Liver (tissue), 9 donors: ENCODE results near the gene MIEN1. TPM values are rescaled to one million over a fixed set of nuclear protein-coding genes. Genes with fewer than 3 reads are reported as not detected.

ENCODE experiments used
- DNase-seq: peaks from one replicate; pipeline ENCODE4 v3.0.0-alpha.2; 2017; ENCODE audit warnings: low spot score
- H3K27ac ChIP-seq, 2 donors: one replicate each; pipeline ENCODE4 v1.7.0; 2013; ENCODE audit warnings: inconsistent platforms in 2 of 2, low read length in 2 of 2, control low read depth in 1 of 2, low read depth in 1 of 2, mild to moderate bottlenecking in 1 of 2
- H3K27me3 ChIP-seq, 4 donors: one replicate each; pipeline versions ENCODE4 v1.6.1 to v1.7.0; 2013; ENCODE audit warnings: low read length in 3 of 4, inconsistent platforms in 1 of 4, mild to moderate bottlenecking in 1 of 4, moderate library complexity in 1 of 4; ENCODE audit not compliant: control insufficient read depth in 4 of 4, insufficient read depth in 4 of 4
- H3K36me3 ChIP-seq, 4 donors: one replicate each; pipeline versions ENCODE4 v1.6.1 to v1.7.0; 2013; ENCODE audit warnings: low read length in 3 of 4, mild to moderate bottlenecking in 3 of 4, low read depth in 1 of 4, moderate library complexity in 1 of 4; ENCODE audit not compliant: control insufficient read depth in 4 of 4, insufficient read depth in 3 of 4
- H3K4me1 ChIP-seq, 4 donors: one replicate each; pipeline versions ENCODE4 v1.6.1 to v1.7.0; 2013; ENCODE audit warnings: low read length in 3 of 4, mild to moderate bottlenecking in 3 of 4, moderate library complexity in 1 of 4; ENCODE audit not compliant: control insufficient read depth in 4 of 4, insufficient read depth in 4 of 4
- H3K4me3 ChIP-seq, 3 donors: one replicate each; pipeline versions ENCODE4 v1.6.1 to v1.7.0; 2013; ENCODE audit warnings: low read length in 3 of 3, control low read depth in 1 of 3, low read depth in 1 of 3, mild to moderate bottlenecking in 1 of 3
- H3K9ac ChIP-seq, 2 donors: one replicate each; pipeline ENCODE4 v1.7.0; 2013; ENCODE audit warnings: low read length in 2 of 2, mild to moderate bottlenecking in 2 of 2, moderate library complexity in 2 of 2, control low read depth in 1 of 2, low read depth in 1 of 2
- H3K9me3 ChIP-seq, 4 donors: one replicate each; pipeline versions ENCODE4 v1.6.1 to v1.7.0; 2013; ENCODE audit warnings: low read length in 3 of 4; ENCODE audit not compliant: control insufficient read depth in 4 of 4
- CTCF ChIP-seq: fragments of 150-350 bp; IDR thresholded peaks from 2 replicates; pipeline ENCODE4 v1.5.1; 2017; ENCODE audit warnings: improper control_type of control experiment, low read depth, low read length; ENCODE audit not compliant: missing input control
- EGR1 ChIP-seq, 2 donors: IDR thresholded peaks; 2 replicates each; pipeline ENCODE4 v1.6.1; 2016 to 2018; ENCODE audit warnings: antibody characterized with exemption in 2 of 2, low read depth in 2 of 2
- FOXA1 ChIP-seq: IDR thresholded peaks from 2 replicates; pipeline ENCODE4 v1.6.1; 2016; ENCODE audit warnings: antibody characterized with exemption
- FOXA2 ChIP-seq: IDR thresholded peaks from 2 replicates; pipeline ENCODE4 v1.6.1; 2016; ENCODE audit warnings: antibody characterized with exemption
- GABPA ChIP-seq, 2 donors: IDR thresholded peaks in 1 of 2; conservative IDR thresholded peaks in 1 of 2; 2 replicates each; pipeline ENCODE4 v1.6.1; 2016; ENCODE audit warnings: antibody characterized with exemption in 2 of 2, mild to moderate bottlenecking in 1 of 2, moderate library complexity in 1 of 2
- JUND ChIP-seq, 2 donors: IDR thresholded peaks; 2 replicates each; pipeline ENCODE4 v1.6.1; 2016; ENCODE audit warnings: antibody characterized with exemption in 2 of 2
- NR2F2 ChIP-seq: IDR thresholded peaks from 2 replicates; pipeline ENCODE4 v1.6.1; 2016; ENCODE audit warnings: antibody characterized with exemption
- RXRA ChIP-seq, 2 donors: IDR thresholded peaks; 2 replicates each; pipeline ENCODE4 v1.6.1; 2017 to 2018; ENCODE audit warnings: antibody characterized with exemption in 2 of 2, mild to moderate bottlenecking in 1 of 2
- SP1 ChIP-seq: IDR thresholded peaks from 2 replicates; pipeline ENCODE4 v1.6.1; 2018; ENCODE audit warnings: antibody characterized with exemption, mild to moderate bottlenecking
- TAF1 ChIP-seq: conservative IDR thresholded peaks from 2 replicates; pipeline ENCODE4 v1.6.1; 2016; ENCODE audit warnings: antibody characterized with exemption, mild to moderate bottlenecking
- YY1 ChIP-seq: IDR thresholded peaks from 2 replicates; pipeline ENCODE4 v1.6.1; 2016; ENCODE audit warnings: antibody characterized with exemption, mild to moderate bottlenecking
- ZBTB33 ChIP-seq: IDR thresholded peaks from 2 replicates; pipeline ENCODE4 v1.6.1; 2016; ENCODE audit warnings: antibody characterized with exemption
- polyA plus RNA-seq, 2 donors: library from polyadenylated mRNA; stranded (reverse) in 1 of 2; unstranded in 1 of 2; fragments of 200-250 nt in 1 of 2; fragments of >200 nt in 1 of 2; fragmentation: Nextera tagmentation in 1 of 2; extraction: Ambion mirVana in 1 of 2; gene quantifications; one replicate each; pipeline versions ENCODE4 v1.2.1 to v1.2.3, GENCODE V29; 2013 to 2015
- total RNA-seq, 2 donors: library from RNA; depleted of rRNA; stranded (reverse); fragments of >200 nt; gene quantifications; one replicate each; pipeline ENCODE4 v1.2.3, GENCODE V29; 2014
- TF ChIP-seq, protein P1 (sequence below): IDR thresholded peaks from 2 replicates; pipeline ENCODE4 v1.6.1; 2016; ENCODE audit warnings: antibody characterized with exemption
- TF ChIP-seq, protein P2 (sequence below): IDR thresholded peaks from 2 replicates; pipeline ENCODE4 v1.6.1; 2016; ENCODE audit warnings: antibody characterized with exemption
- TF ChIP-seq, protein P3 (sequence below): IDR thresholded peaks from 2 replicates; pipeline ENCODE4 v1.6.1; 2016; ENCODE audit warnings: antibody characterized with exemption, mild to moderate bottlenecking
- donor health status: healthy.
- donor health status: healthy.
- donor health status: healthy.
- donor health status: healthy.
- donor health status: healthy.

The MIEN1 gene
- total and polyA plus RNA-seq, 4 donors = 11.1 to 99.0 (median 29.0) TPM

GRCh38 chr17:39777534-39778365 lies 47.4 kb upstream of the MIEN1 start (continued):
- TF ChIP-seq ZBTB33 (no peak), EGR1 (IDR thresholded peaks at IDR 0.05; ENCODE audit: low read depth in 2 of 2) (no peak), FOXA1 (no peak)
- TF ChIP-seq, protein P1, sequence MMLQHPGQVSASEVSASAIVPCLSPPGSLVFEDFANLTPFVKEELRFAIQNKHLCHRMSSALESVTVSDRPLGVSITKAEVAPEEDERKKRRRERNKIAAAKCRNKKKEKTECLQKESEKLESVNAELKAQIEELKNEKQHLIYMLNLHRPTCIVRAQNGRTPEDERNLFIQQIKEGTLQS = no peak

DNA sequence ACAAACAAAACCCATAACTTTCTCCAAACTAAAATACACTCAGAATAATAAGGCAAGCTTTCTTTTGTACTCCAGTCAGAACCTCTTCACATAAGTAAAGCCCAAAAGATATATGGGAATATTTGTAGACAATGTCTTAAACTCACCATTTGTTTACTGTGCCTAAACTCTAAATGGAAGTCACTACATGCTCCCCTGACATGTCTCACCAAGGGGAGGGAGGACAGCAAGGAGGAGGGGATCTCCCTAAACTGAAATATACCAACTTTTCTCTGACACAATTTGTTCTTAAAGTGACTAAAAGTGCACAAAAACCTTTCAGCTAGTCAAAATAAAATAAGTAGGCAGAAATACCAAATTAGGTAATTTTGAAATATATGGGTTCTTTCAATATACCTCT lies 45.9 kb upstream of the MIEN1 start:
- no peaks in the 10 kb centered on the region for H3K9me3 ChIP-seq
- H3K4me3 ChIP-seq = no peak overlapping the region
- TF ChIP-seq, protein P1 = no peak
- TF ChIP-seq YY1 (no peak), FOXA2 (no peak), TAF1 (no peak), RXRA (IDR thresholded peaks at IDR 0.05) (no peak), CTCF (no peak), FOXA1 (no peak), NR2F2 (no peak), GABPA (IDR thresholded peaks at IDR 0.05 in 1 of 2, conservative IDR thresholded peaks at IDR 0.05 in 1 of 2) (no peak), JUND (IDR thresholded peaks at IDR 0.05) (no peak), SP1 (no peak)
- TF ChIP-seq, protein P2, sequence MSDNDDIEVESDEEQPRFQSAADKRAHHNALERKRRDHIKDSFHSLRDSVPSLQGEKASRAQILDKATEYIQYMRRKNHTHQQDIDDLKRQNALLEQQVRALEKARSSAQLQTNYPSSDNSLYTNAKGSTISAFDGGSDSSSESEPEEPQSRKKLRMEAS = no peak
- TF ChIP-seq, protein P3, sequence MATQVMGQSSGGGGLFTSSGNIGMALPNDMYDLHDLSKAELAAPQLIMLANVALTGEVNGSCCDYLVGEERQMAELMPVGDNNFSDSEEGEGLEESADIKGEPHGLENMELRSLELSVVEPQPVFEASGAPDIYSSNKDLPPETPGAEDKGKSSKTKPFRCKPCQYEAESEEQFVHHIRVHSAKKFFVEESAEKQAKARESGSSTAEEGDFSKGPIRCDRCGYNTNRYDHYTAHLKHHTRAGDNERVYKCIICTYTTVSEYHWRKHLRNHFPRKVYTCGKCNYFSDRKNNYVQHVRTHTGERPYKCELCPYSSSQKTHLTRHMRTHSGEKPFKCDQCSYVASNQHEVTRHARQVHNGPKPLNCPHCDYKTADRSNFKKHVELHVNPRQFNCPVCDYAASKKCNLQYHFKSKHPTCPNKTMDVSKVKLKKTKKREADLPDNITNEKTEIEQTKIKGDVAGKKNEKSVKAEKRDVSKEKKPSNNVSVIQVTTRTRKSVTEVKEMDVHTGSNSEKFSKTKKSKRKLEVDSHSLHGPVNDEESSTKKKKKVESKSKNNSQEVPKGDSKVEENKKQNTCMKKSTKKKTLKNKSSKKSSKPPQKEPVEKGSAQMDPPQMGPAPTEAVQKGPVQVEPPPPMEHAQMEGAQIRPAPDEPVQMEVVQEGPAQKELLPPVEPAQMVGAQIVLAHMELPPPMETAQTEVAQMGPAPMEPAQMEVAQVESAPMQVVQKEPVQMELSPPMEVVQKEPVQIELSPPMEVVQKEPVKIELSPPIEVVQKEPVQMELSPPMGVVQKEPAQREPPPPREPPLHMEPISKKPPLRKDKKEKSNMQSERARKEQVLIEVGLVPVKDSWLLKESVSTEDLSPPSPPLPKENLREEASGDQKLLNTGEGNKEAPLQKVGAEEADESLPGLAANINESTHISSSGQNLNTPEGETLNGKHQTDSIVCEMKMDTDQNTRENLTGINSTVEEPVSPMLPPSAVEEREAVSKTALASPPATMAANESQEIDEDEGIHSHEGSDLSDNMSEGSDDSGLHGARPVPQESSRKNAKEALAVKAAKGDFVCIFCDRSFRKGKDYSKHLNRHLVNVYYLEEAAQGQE = no peak
- DNase-seq = no peak
- no peaks in the 10 kb centered on the region for H3K36me3 ChIP-seq
- H3K4me1 ChIP-seq = no peaks in the 10 kb centered on the region
- no peak overlapping the region for H3K27ac ChIP-seq
- H3K9ac ChIP-seq = peak overlapping the region in 1 of 2 donors; percentile 66
- no peaks in the 10 kb centered on the region for H3K27me3 ChIP-seq
